Measurements from ENCODE around the gene CPS1. TPM values are rescaled to one million over a fixed set of nuclear protein-coding genes. Genes with fewer than 3 reads are reported as not detected.

The CPS1 gene
- total and polyA plus RNA-seq, 2 donors (not counting 3 experiments of a cell fraction or from before 2014, with no cell fraction given) = 0.18 to 0.53 TPM

DNA sequence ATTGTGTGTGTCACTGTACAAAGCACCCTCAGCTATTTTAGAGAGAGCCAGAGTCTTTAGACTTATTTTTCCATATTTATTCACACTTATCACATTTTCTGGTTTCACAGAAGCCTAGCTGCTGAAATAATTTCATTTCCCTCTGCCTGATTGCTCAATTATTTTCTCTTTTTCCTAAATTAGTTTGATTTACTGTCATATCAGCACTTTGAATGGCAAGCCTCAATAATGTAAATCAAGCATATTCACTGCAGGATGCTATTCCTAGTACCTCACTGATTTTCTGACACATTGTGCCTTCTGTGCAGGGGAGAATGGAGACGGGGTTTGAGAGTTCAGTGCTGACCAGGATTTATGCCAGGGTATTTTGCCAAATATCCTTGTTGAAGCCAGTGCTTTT is 48.3 kb downstream of the CPS1 start:
- Histone ChIP-seq H3K9me3 (replicated peaks; ENCODE audit: control insufficient read depth, insufficient read depth, low read length) (no peaks in the 10 kb centered on the region), H4K20me1 (replicated peaks; ENCODE audit: control insufficient read depth, extremely low read depth, insufficient read depth, low read length) (no peaks in the 10 kb centered on the region), H3K36me3 (ENCODE audit: control insufficient read depth in 2 of 2, extremely low read depth in 1 of 2, insufficient read depth in 2 of 2, low read length in 2 of 2) (no peaks in the 10 kb centered on the region), H3K27ac (ENCODE audit: insufficient read depth, low read depth, low read length) (no peak overlapping the region), H3K4me3 (replicated peaks in 1 of 3; ENCODE audit: insufficient read depth in 1 of 3, low read depth in 1 of 3, low read length in 3 of 3) (no peak overlapping the region), H3K4me2 (ENCODE audit: insufficient read depth, low read length) (no peak overlapping the region), H3K4me1 (ENCODE audit: control insufficient read depth, extremely low read depth, insufficient read depth, low read length) (no peaks in the 10 kb centered on the region), H2AFZ (ENCODE audit: low read depth, low read length) (no peak overlapping the region), H3K9me1 (replicated peaks; ENCODE audit: control insufficient read depth, extremely low read depth, insufficient read depth, low read length) (no peaks in the 10 kb centered on the region), H3K79me2 (ENCODE audit: control insufficient read depth, insufficient read depth, low read length) (no peaks in the 10 kb centered on the region), H3K9ac (replicated peaks; ENCODE audit: extremely low read depth, insufficient read depth, low read length) (no peak overlapping the region), H3K27me3 (ENCODE audit: control insufficient read depth in 2 of 2, insufficient read depth in 2 of 2, low read length in 2 of 2) (no peaks in the 10 kb centered on the region)
- POLR2A ChIA-PET = no interaction called here
- dilution Hi-C loops (cut with MboI; ENCODE audit: extremely low pct_ligation_motif_present, low sequenced_read_pairs) = no loop called here
- no peak for DNase-seq (ENCODE audit: low read depth, low spot score)
- BruUV-seq (replicated peaks) = no TSS peak
- no peak for FAIRE-seq
- CTCF ChIA-PET = no interaction called here
- TF ChIP-seq, protein P1, sequence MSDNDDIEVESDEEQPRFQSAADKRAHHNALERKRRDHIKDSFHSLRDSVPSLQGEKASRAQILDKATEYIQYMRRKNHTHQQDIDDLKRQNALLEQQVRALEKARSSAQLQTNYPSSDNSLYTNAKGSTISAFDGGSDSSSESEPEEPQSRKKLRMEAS (IDR thresholded peaks at IDR 0.05; ENCODE audit: insufficient read depth, insufficient read length) = no peak
- TF ChIP-seq FOS (IDR thresholded peaks at IDR 0.05; ENCODE audit: borderline replicate concordance, insufficient read depth, low read length) = no peak
- TF ChIP-seq POLR2AphosphoS5 (IDR thresholded peaks at IDR 0.05; ENCODE audit: insufficient read depth, low read depth, low read length) = no peak
- no peak for TF ChIP-seq GATA2 (IDR thresholded peaks at IDR 0.05; ENCODE audit: insufficient read depth, insufficient read length, low read depth, low read length)
- TF ChIP-seq POLR2A (IDR thresholded peaks at IDR 0.05; ENCODE audit: low read depth, low read length) = no peak
- intact Hi-C loops (cut with micrococcal nuclease) = no loop called here

DNA sequence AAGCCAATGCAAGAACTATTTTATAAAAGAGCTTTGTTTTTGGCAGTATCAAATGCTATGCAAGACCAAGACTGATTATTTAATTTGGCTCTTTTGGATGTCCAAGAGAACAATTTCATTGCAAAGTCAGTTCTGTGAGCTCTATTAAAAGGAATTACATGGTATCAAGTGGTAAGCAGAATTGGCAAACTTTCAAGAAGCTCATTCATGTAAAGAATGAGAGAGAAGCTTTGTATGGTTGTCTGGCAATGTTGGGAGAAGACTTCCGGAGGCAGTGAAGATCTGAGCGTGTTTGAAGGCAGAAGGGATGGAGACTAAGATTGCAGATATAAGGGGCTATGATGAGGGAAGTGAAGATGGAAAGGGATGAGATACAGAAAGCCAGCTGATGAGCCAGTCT is 49.6 kb downstream of the CPS1 start:
- Histone ChIP-seq H3K9me1 (replicated peaks; ENCODE audit: control insufficient read depth, extremely low read depth, insufficient read depth, low read length) (no peaks in the 10 kb centered on the region), H3K27ac (ENCODE audit: insufficient read depth, low read depth, low read length) (no peak overlapping the region), H4K20me1 (replicated peaks; ENCODE audit: control insufficient read depth, extremely low read depth, insufficient read depth, low read length) (no peaks in the 10 kb centered on the region), H3K79me2 (ENCODE audit: control insufficient read depth, insufficient read depth, low read length) (no peaks in the 10 kb centered on the region), H3K4me2 (ENCODE audit: insufficient read depth, low read length) (no peak overlapping the region), H3K9me3 (replicated peaks; ENCODE audit: control insufficient read depth, insufficient read depth, low read length) (no peaks in the 10 kb centered on the region), H3K27me3 (ENCODE audit: control insufficient read depth in 2 of 2, insufficient read depth in 2 of 2, low read length in 2 of 2) (no peaks in the 10 kb centered on the region), H3K9ac (replicated peaks; ENCODE audit: extremely low read depth, insufficient read depth, low read length) (no peak overlapping the region), H3K36me3 (ENCODE audit: control insufficient read depth in 2 of 2, extremely low read depth in 1 of 2, insufficient read depth in 2 of 2, low read length in 2 of 2) (no peaks in the 10 kb centered on the region), H2AFZ (ENCODE audit: low read depth, low read length) (no peak overlapping the region), H3K4me1 (ENCODE audit: control insufficient read depth, extremely low read depth, insufficient read depth, low read length) (no peaks in the 10 kb centered on the region), H3K4me3 (replicated peaks in 1 of 3; ENCODE audit: insufficient read depth in 1 of 3, low read depth in 1 of 3, low read length in 3 of 3) (no peak overlapping the region)
- TF ChIP-seq JUN (IDR thresholded peaks at IDR 0.05; ENCODE audit: borderline replicate concordance, insufficient read depth, insufficient read length, low read depth) (no peak), FOS (IDR thresholded peaks at IDR 0.05; ENCODE audit: borderline replicate concordance, insufficient read depth, low read length) (no peak), MYC (IDR thresholded peaks at IDR 0.05; ENCODE audit: low read depth, low read length) (no peak)
- TF ChIP-seq, protein P1 (IDR thresholded peaks at IDR 0.05; ENCODE audit: insufficient read depth, insufficient read length) = no peak
- dilution Hi-C loops (cut with MboI; ENCODE audit: extremely low pct_ligation_motif_present, low sequenced_read_pairs) = no loop called here
- intact Hi-C loops (cut with micrococcal nuclease) = no loop called here
- POLR2A ChIA-PET = no interaction called here
- FAIRE-seq = no peak
- CTCF ChIA-PET = interaction anchor here (0.5 to 1.1 kb wide), 3 partner anchors 13 to 989 kb away, joined by 3 read pairs; no protein-coding TSS in a partner anchor
- no peak for DNase-seq (ENCODE audit: low read depth, low spot score)
- BruUV-seq (replicated peaks) = no TSS peak
